Umbilical cord (tissue), 2 donors: Measurements from ENCODE around the gene ATP6V0A1. TPM values are rescaled to one million over a fixed set of nuclear protein-coding genes. Genes with fewer than 3 reads are reported as not detected.

Experiments
- DNase-seq: peaks from one replicate; pipeline ENCODE4 v3.0.0-alpha.2; 2015; ENCODE audit warnings: low spot score
- total RNA-seq: library from RNA; depleted of rRNA; stranded (reverse); fragments of >200 nt; gene quantifications from one replicate; pipeline ENCODE4 v1.2.3, GENCODE V29; 2014; ENCODE audit warnings: low replicate concordance; ENCODE audit not compliant: insufficient read depth

Gene ATP6V0A1
- total RNA-seq, 1 donor from 2014 or later, result 55.9 TPM

- DNase-seq, result peak; percentile 85
These were observed 60.3 kb downstream of the ATP6V0A1 start for GRCh38 chr17:42518755-42519545.

DNA sequence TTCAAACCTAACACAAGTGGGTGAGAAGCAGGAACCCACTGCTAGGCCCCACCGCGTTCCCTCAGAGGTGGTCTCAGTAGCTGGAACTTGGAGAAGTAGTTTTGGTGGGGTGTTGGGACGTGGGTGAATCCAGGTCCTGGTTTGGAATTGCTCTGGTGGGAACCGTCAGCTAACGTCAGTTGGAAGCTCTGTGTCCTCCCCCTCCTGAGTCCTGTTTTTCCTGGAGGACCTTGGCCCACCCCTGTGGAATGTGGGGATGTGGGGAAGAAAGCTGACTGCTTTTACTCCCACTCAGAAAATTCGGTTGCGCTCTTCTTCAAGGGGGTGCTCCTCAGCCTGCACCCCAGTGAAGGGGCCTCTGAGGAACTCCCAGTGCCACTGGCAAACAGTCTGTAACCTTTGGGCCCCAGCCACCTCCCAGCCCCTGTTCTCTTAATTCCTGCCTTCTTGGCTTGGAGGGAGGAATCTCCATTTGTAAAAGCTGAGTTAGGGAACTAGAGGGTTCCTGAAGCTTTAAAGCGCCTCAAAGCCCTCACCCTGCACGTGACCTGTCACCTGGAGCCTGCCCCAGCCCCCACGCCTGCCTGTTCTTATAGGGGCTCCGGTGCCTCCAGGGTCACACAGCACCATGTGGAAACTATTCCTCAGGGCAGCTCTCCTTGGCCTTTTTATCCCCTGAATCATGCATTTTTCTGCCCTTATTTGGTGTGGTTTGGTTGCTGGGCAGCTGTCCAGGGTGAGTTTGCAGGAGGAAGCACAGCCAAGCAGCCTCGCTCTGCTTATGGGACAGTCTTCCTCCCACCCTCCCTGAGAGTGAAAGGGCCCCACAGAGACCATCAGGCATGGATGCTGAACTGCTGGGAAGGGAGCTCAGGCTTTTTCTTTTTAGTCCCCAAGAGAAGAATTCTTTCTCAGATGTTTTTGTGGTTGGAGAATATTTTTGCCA, 61.1 kb downstream of the ATP6V0A1 start:
- DNase-seq, result peak; percentile 99

- no peak for DNase-seq
These were observed 61.9 kb downstream of the ATP6V0A1 start for GRCh38 chr17:42520540-42520951.

DNA sequence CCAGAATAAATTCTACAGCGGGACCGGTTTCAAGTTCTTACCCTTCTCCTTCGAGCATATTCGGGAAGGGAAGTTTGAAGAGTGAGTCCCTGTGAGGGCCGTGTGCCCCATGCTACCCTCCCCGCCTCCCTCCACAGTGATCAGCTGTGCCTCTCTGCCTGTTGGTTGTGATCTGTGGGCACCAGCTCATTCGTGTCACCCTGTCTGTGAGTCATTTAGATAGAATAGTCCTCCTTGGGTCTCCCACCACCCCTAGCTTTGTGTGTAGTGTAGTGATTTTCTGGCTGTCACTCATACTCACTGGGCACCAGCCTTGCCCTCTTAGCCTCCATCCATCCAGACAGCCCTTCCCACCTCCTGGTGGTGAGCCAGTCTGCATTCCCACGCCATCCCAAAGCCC, 62.4 kb downstream of the ATP6V0A1 start:
- no peak for DNase-seq

GRCh38 chr17:42521666-42522262, 63.1 kb downstream of the ATP6V0A1 start:
- peak; percentile 68 for DNase-seq

GRCh38 chr17:42522263-42522790, 63.6 kb downstream of the ATP6V0A1 start:
- no peak for DNase-seq

GRCh38 chr17:42522798-42523278, 64.2 kb downstream of the ATP6V0A1 start:
- no peak for DNase-seq

- no peak for DNase-seq
These were observed 66.5 kb downstream of the ATP6V0A1 start for GRCh38 chr17:42525221-42525620.

DNA sequence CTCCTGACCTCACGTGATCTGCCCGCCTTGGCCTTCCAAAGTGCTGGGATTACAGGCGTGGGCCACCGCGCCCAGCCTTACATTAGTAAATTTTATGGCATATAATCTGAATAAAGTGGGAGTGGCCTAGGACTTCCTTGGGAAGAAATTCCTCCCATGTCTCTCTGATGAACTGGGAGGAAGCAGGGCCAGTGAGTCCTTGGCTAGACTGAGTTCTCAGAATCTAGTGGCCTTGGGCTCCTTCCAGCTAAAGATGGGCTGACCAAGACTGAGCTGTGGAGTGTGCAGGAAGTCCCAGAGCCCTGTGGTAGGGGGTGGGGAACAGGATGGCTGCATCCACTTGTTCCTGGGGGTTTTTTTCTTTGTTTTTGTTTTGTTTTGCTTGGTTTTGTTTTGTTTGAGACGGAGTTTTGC, 67.4 kb downstream of the ATP6V0A1 start:
- no peak for DNase-seq

DNA sequence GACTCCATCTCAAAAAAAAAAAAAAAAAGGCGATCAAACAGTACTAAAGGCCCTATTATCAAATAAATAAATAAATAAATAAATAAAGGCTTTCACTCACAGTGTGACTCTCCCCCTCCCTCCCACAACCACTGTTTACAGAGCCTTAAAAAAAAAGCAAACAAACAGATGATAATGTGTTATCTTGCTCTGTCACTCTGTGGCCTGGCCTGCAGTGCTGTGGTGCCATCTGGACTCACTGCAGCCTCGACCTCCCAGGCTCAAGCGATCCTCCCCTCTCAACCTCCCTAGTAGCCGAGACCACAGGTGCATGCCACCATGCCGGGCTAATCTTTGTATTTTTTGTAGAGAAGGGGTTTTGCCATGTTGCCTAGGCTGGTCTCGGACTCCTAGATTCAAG, 69.3 kb downstream of the ATP6V0A1 start:
- no peak for DNase-seq

DNA sequence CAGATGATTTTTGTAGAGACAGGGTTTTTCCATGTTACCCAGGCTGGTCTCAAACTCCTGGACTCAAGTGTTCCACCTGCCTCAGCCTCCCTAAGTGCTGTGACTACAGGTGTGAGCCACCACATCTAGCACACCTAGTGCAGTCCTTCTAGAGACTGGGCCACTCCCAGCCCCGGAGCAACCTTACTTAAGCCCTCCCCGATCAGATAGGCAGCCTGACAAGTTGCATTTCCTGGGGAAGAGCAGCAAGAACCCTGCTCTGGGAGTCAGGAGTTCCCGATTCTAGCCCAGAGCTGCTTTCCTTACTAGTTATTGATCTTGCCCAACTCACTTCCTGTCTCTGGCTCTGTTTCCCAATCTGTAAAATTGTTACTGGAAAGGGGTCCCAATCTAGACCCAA, 70.4 kb downstream of the ATP6V0A1 start:
- no peak for DNase-seq

- no peak for DNase-seq
These were observed 72.3 kb downstream of the ATP6V0A1 start for GRCh38 chr17:42530952-42531454.

DNA sequence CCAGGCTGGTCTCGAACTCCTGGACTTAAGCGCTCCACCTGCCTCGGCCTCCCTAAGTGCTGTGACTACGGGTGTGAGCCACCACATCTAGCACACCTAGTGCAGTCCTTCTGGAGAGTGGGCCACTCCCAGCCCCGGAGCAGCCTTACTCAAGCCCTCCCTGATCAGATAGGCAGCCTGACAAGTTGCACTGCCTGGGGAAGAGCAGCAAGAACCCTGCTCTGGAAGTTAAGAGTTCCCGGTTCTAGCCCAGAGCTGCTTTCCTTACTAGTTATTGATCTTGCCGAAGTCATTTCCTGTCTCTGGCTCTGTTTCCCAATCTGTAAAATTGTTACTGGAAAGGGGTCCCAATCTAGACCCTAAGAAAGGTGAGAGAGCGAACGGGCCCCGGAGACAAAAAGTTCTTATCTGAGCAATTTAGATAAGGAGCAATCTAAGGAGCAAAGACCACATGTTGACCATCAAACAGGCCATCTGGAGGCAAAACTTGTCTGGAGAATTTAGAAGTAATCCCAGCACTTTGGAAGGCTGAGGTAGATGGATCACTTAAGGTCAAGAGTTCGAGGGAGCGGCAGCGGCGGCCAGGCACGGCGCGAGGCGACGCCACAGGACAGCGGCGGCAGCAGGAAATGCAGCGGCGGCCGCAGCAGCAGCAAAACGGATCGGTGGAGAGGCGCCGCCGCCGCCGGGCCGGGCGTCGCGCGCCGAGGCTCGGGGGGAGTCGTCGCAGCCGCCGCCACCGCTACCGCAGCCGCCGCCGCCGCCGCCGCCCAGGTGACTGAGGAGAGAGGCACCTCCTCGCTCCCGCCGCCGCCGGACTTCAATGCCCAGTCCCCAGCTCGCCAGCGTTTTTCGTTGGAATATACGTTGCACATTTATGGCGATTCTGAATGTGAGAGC, 73.0 kb downstream of the ATP6V0A1 start:
- peak; percentile 82 for DNase-seq

DNA sequence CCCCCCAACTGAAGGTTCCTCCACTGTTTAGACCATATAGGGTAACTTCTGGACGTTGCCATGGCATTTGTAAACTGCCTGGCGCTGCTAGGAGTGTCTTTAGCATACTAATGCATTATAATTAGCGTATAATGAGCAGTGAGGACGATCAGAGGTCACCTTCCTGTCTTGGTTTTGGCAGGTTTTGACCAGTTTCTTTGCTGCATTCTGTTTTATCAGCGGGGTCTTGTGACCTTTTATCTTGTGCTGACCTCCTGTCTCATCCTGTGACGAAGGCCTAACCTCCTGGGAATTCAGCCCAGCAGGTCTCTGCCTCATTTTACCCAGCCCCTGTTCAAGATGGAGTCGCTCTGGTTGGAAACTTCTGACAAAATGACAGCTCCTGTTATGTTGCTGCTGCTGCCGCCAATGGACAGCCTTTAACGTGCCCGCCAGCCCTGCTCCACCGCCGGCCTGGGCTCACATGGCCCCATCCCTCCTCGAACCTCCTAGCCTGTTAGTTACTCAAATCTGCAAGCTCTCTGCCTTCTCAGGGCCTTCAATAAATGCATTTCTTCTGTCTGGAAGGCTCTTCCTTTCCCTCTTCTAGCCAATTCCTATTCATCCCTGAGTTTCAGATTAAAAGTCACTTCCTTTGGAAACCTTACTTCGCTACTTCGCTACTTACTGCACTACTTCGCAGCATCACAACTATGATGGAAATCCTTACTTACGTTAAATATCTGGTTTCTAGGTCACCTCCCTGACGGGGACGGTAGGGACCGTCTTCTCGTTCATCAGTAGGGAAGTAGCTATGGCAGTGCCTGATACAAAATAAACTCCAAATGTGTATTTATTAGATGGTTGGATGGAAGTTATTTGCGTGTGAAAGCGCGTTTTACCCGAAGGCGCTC, 76.7 kb downstream of the ATP6V0A1 start:
- no peak for DNase-seq

GRCh38 chr17:42536048-42536371, 77.3 kb downstream of the ATP6V0A1 start, which contains the start of gene NAGLU:
Gene NAGLU (plus strand): TSS chr17:42536241. CDS start chr17:42536273, 32 bp downstream.
- peak; percentile 91 for DNase-seq

GRCh38 chr17:42536372-42537155, 77.9 kb downstream of the ATP6V0A1 start:
- DNase-seq, result peak; percentile 84

GRCh38 chr17:42537156-42537805, 78.6 kb downstream of the ATP6V0A1 start:
- no peak for DNase-seq

DNA sequence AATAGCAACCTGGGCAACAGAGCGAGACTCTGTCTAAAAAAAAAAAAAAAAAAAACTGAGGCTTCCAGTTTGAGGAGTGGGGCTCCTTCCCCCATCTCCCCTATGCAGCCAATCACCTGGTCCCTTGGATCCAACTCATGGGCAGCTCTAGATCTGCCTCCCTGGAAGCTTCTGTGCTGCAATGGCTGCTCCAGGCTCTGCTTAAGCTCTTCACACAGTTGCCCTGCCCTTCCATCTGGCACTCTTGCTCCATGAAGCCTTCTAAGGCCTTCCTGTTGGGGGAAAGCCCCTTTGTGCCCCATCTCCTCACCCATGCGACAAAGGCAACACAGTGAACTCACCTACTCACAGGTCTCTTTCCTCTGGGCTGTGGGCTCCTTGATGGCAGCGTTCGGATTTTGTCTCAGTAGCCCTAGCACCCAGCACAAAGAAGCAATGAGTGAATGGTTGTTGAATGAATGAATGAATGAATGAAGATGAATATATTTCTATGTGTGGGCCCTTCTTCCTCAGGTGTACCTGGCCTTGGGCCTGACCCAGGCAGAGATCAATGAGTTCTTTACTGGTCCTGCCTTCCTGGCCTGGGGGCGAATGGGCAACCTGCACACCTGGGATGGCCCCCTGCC, 79.3 kb downstream of the ATP6V0A1 start:
- DNase-seq, result no peak
